ENCODE results near the gene SHFL.

Gene SHFL

GRCh38 chr19:10045371-10045770, 40.7 kb upstream of the SHFL start:
- no peak for TF ChIP-seq CTCF (conservative IDR thresholded peaks at IDR 0.05; ENCODE audit: low read depth, low read length)
- no peak for DNase-seq (ENCODE audit: low read depth)
- no peak overlapping the region for H3K4me3 ChIP-seq (ENCODE audit: low read depth, low read length)

- TF ChIP-seq CTCF (conservative IDR thresholded peaks at IDR 0.05; ENCODE audit: low read depth, low read length), result no peak
- H3K4me3 ChIP-seq (ENCODE audit: low read depth, low read length), result no peak overlapping the region
- DNase-seq (ENCODE audit: low read depth), result no peak
Observed at GRCh38 chr19:10049626-10050025, 36.5 kb upstream of the SHFL start.

GRCh38 chr19:10052602-10053360, 33.3 kb upstream of the SHFL start:
- no peak for TF ChIP-seq CTCF (conservative IDR thresholded peaks at IDR 0.05; ENCODE audit: low read depth, low read length)
- no peak for DNase-seq (ENCODE audit: low read depth)

GRCh38 chr19:10061717-10062310, 24.3 kb upstream of the SHFL start:
- DNase-seq (ENCODE audit: low read depth), result no peak
- no peak overlapping the region for H3K4me3 ChIP-seq (ENCODE audit: low read depth, low read length)
- no peak for TF ChIP-seq CTCF (conservative IDR thresholded peaks at IDR 0.05; ENCODE audit: low read depth, low read length)

More at GRCh38 chr19:10052602-10053360, 33.3 kb upstream of the SHFL start:
- no peak overlapping the region for H3K4me3 ChIP-seq (ENCODE audit: low read depth, low read length)

- DNase-seq (ENCODE audit: low read depth), result no peak
- no peak overlapping the region for H3K4me3 ChIP-seq (ENCODE audit: low read depth, low read length)
- TF ChIP-seq CTCF (conservative IDR thresholded peaks at IDR 0.05; ENCODE audit: low read depth, low read length), result no peak
Observed at GRCh38 chr19:10068205-10068604, 17.9 kb upstream of the SHFL start.

GRCh38 chr19:10069046-10069445, 17.1 kb upstream of the SHFL start:
- H3K4me3 ChIP-seq (ENCODE audit: low read depth, low read length), result no peak overlapping the region
- DNase-seq (ENCODE audit: low read depth), result no peak
- no peak for TF ChIP-seq CTCF (conservative IDR thresholded peaks at IDR 0.05; ENCODE audit: low read depth, low read length)

All from choroid plexus epithelial cell (primary cell).